LNCaP clone FGC (cell line): ENCODE measurements around the gene APLNR.

Source experiments
- DNase-seq: peaks from one replicate; pipeline ENCODE4 v3.0.0-alpha.2; 2011; ENCODE audit warnings: low read depth
- H3K4me3 ChIP-seq: 2 replicates; pipeline ENCODE4 v1.5.1; 2011; ENCODE audit warnings: mild to moderate bottlenecking, low read depth, low read length, control low read depth
- CTCF ChIP-seq: IDR thresholded peaks from 2 replicates; pipeline ENCODE4 v1.5.1; 2012; ENCODE audit warnings: mild to moderate bottlenecking; ENCODE audit not compliant: control insufficient read depth, insufficient read depth; ENCODE audit errors: extremely low read depth

The APLNR gene

GRCh38 chr11:57240007-57240406 lies 3.0 kb upstream of the APLNR start:
- no peak for DNase-seq
- no peak overlapping the region for H3K4me3 ChIP-seq
- TF ChIP-seq CTCF = no peak

DNA sequence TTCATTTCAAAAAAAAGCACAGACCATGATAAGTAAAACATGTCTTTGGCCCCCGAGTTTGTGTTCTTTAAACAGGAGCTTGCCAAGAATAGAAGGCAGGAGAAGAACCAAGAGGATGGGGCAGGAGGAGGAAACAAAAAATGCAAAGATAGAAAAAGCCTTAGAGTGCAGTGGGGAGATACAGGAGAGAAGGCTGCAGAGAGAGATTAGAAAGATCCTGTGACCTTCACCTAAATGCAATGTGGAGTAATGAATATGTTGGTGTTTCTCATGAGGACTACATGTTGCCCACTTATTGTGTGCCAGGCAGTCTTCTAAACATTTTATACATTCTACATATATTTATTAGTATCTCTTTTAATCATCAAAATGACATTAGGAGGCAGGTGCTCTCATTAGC lies 2.3 kb upstream of the APLNR start:
- no peak for TF ChIP-seq CTCF
- no peak overlapping the region for H3K4me3 ChIP-seq

DNA sequence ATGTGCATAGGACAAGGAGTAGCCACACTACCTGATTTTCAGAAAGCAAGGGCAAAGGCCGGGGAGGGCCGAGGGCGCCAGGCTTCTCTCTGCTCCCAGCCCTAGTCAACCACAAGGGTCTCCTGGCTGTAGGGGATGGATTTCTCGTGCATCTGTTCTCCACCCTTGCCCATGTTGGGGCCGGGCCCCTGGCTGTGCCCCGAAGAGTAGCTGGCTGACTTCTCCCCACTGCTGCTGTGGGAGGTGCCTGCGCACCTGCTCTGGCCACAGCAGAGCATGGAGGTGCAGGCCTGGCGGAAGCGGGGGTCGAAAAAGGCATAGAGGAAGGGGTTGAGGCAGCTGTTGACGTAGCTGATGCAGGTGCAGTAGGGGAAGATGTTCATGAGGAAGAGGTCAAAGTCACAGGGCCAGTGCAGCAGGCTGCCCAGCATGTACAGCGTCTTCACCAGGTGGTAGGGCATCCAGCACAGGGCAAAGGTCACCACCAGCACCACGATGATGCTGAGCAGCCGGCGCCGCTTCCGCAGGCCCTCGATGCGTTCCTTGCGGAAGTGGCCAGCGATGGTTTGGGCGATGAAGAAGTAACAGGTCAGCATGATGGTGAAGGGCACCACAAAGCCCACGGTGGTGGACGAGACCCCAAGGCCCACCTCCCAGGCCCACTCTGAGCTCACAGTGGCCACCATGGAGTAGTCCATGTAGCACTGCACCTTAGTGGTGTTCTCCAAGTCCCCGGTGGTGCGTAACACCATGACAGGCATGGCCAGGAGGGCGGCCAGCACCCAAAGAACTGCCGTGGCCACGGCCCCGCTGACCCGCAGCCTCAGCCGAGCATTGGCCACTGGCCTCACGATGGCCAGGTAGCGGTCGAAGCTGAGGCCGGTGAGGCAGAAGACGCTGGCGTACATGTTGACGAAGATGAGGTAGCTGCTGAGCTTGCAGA lies 1.0 kb downstream of the APLNR start:
- TF ChIP-seq CTCF = no peak
- no peak for DNase-seq
- no peak overlapping the region for H3K4me3 ChIP-seq

More for the DNA sequence above, 2.3 kb upstream of the APLNR start:
- no peak for DNase-seq

GRCh38 chr11:57233702-57234101 lies 3.3 kb downstream of the APLNR start:
- DNase-seq = no peak
- H3K4me3 ChIP-seq = no peak overlapping the region
- no peak for TF ChIP-seq CTCF

GRCh38 chr11:57231539-57232253 lies 5.4 kb downstream of the APLNR start:
- TF ChIP-seq CTCF = no peak
- DNase-seq = no peak
- no peak overlapping the region for H3K4me3 ChIP-seq

DNA sequence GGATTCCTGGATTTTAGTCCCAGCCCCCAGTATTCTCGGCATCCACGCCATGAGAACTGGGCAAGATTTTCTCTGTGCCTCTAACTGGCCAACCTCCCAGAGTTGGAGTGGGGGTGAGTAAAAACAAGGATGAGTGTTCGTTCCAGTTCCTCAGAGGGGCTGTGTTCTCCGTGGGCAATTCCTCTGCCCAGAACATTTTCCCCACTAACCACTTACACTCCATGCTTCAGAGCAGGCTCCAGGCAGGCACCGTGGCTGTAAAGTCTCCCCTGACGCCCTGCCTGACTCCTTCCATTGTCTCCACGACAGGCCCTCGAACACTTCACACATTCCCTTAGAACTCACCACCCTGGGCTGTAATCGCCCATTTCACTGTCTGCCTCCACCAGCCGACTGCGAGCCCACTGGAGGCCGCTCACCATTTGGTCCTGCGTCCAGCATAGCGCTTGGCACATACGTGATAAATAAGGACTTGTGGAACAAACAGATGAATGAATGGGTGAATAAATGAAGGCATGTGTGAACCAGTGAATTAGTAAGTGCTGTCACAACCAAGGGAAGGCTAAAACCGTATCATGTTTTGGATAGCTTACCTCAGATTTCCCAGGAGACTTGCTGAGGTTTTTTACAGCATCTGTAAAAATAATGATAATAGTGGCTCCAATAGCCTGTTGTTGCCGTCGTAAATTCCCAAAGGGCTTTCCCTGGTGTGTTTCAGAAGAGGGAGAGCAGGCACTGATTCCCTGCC lies 6.1 kb downstream of the APLNR start:
- TF ChIP-seq CTCF = no peak

More for the DNA sequence above, 6.1 kb downstream of the APLNR start:
- H3K4me3 ChIP-seq = no peak overlapping the region
- DNase-seq = no peak
